HCT116 (cell line): Measurements from ENCODE around the gene LYRM1. TPM values are rescaled to one million over a fixed set of nuclear protein-coding genes. Genes with fewer than 3 reads are reported as not detected.

ENCODE experiments used
- ATAC-seq: fragments of 200-7000 bp; cut with Tn5 transposase; 2 replicates; pipeline ENCODE4 v1.9.1; 2020; ENCODE audit warnings: mild to moderate bottlenecking, moderate library complexity
- BruUV-seq: library from RNA; stranded (reverse); fragments of 400-500 nt; replicated peaks from 2 replicates; lab custom pipeline; 2021; lab: Mats Ljungman, UMichigan
- CTCF ChIA-PET: fragments of 300-600 bp; sonication (Branson Sonifier 250); formaldehyde crosslinking; loops from one replicate; lab custom pipeline; 2021; ENCODE audit warnings: antibody characterized with exemption; lab: Charles Lee
- POLR2A ChIA-PET: fragments of 300-600, 350-600 bp; sonication (Branson Sonifier 250); formaldehyde crosslinking; loops from one replicate; lab custom pipeline; 2021; ENCODE audit warnings: antibody characterized with exemption; lab: Charles Lee
- RAD21 ChIA-PET, 2 experiments: fragments of 300-600 bp; sonication (Branson Sonifier 250); formaldehyde crosslinking; loops; one replicate each; lab custom pipeline; 2023; ENCODE audit warnings: low total read pairs in 2 of 2; ENCODE audit not compliant: uncharacterized antibody in 2 of 2, unreplicated experiment in 2 of 2, low non-redundant PET in 1 of 2; lab: Charles Lee
- DNase-seq: peaks from one replicate; pipeline ENCODE4 v3.0.0-alpha.2; 2010; ENCODE audit warnings: low read depth, low spot score
- H2AFZ ChIP-seq: fragments of 200-600 bp; shearing (Covaris generic), sonication (generic); 2 replicates; pipeline ENCODE4 v1.6.1; 2017; ENCODE audit warnings: low read depth, mixed run types, mixed read lengths, antibody characterized with exemption, low read length; ENCODE audit not compliant: poor library complexity, severe bottlenecking
- H3K27ac ChIP-seq: 2 replicates; pipeline ENCODE4 v1.5.1; 2012; ENCODE audit warnings: low read depth, low read length
- H3K27me3 ChIP-seq: fragments of 200-600 bp; sonication (generic); 2 replicates; pipeline ENCODE4 v1.6.1; 2016; ENCODE audit warnings: mixed run types, low read length, mixed read lengths; ENCODE audit not compliant: insufficient read depth
- H3K36me3 ChIP-seq, 2 experiments: fragments of 200-500 bp in 1 of 2; fragments of 200-600 bp in 1 of 2; sonication (Bioruptor generic) in 1 of 2; sonication (generic) in 1 of 2; 2 replicates each; pipeline versions ENCODE4 v1.5.1 to v1.6.1; 2014 to 2016; ENCODE audit warnings: low read length in 2 of 2, inconsistent platforms in 1 of 2, mixed read lengths in 1 of 2, mixed run types in 1 of 2; ENCODE audit not compliant: insufficient read depth in 2 of 2, control insufficient read depth in 1 of 2
- H3K4me1 ChIP-seq, 2 experiments: fragments of 200-600 bp in 1 of 2; sonication (generic) in 1 of 2; 2 replicates each; pipeline versions ENCODE4 v1.5.1 to v1.6.1; 2012 to 2017; ENCODE audit warnings: low read length in 2 of 2, inconsistent platforms in 1 of 2, mild to moderate bottlenecking in 1 of 2, mixed read lengths in 1 of 2, mixed run types in 1 of 2, moderate library complexity in 1 of 2; ENCODE audit not compliant: insufficient read depth in 2 of 2, control insufficient read depth in 1 of 2
- H3K4me2 ChIP-seq: fragments of 200-600 bp; sonication (generic); 2 replicates; pipeline ENCODE4 v1.6.1; 2017; ENCODE audit warnings: mixed run types, low read length, mixed read lengths
- H3K4me3 ChIP-seq, 2 experiments: fragments of 200-600 bp in 1 of 2; sonication (generic) in 1 of 2; replicated peaks in 1 of 2; 2 replicates each; pipeline ENCODE4 v1.5.1; 2011 to 2016; ENCODE audit warnings: low read length in 2 of 2, control low read depth in 1 of 2, low read depth in 1 of 2, mild to moderate bottlenecking in 1 of 2, mixed read lengths in 1 of 2, mixed run types in 1 of 2
- H3K79me2 ChIP-seq: fragments of 200-600 bp; sonication (generic); 2 replicates; pipeline ENCODE4 v1.6.1; 2017; ENCODE audit warnings: mild to moderate bottlenecking, mixed run types, low read length, moderate library complexity, mixed read lengths; ENCODE audit not compliant: insufficient read depth
- H3K9ac ChIP-seq: fragments of 200-600 bp; sonication (generic); 2 replicates; pipeline ENCODE4 v1.6.1; 2016; ENCODE audit warnings: low read length, mixed read lengths
- H3K9me2 ChIP-seq: fragments of 200-600 bp; sonication (generic), shearing (Covaris generic); 2 replicates; pipeline ENCODE4 v1.6.1; 2017; ENCODE audit warnings: mixed run types, mild to moderate bottlenecking, moderate library complexity; ENCODE audit not compliant: insufficient read depth
- H3K9me3 ChIP-seq, 2 experiments: fragments of 200-500 bp in 1 of 2; fragments of 200-600 bp in 1 of 2; sonication (Bioruptor generic) in 1 of 2; sonication (generic) in 1 of 2; 2 replicates each; pipeline ENCODE4 v1.6.1; 2014 to 2017; ENCODE audit warnings: low read length in 2 of 2, mixed read lengths in 2 of 2, inconsistent platforms in 1 of 2, low read depth in 1 of 2, mild to moderate bottlenecking in 1 of 2, mixed run types in 1 of 2, moderate library complexity in 1 of 2; ENCODE audit not compliant: control insufficient read depth in 1 of 2, insufficient read depth in 1 of 2
- H4K20me1 ChIP-seq: fragments of 200-600 bp; sonication (generic), shearing (Covaris generic); 2 replicates; pipeline ENCODE4 v1.6.1; 2017; ENCODE audit warnings: mixed run types, mild to moderate bottlenecking, moderate library complexity; ENCODE audit not compliant: insufficient read depth
- ATF3 ChIP-seq: IDR thresholded peaks from 2 replicates; pipeline ENCODE4 v1.6.1; 2012
- CTCF ChIP-seq, 3 experiments: fragments of 200-600 bp in 1 of 3; sonication (generic) in 1 of 3; IDR thresholded peaks in 2 of 3; conservative IDR thresholded peaks in 1 of 3; 2 replicates each; pipeline ENCODE4 v1.5.1; 2012 to 2017; ENCODE audit warnings: low read depth in 2 of 3, low read length in 2 of 3, antibody characterized with exemption in 1 of 3, borderline replicate concordance in 1 of 3, control low read depth in 1 of 3, mild to moderate bottlenecking in 1 of 3, mixed read lengths in 1 of 3, mixed run types in 1 of 3, moderate library complexity in 1 of 3; ENCODE audit not compliant: insufficient read depth in 1 of 3
- EGR1 ChIP-seq: IDR thresholded peaks from 2 replicates; pipeline ENCODE4 v1.6.1; 2012; ENCODE audit warnings: low read depth
- ELF1 ChIP-seq: IDR thresholded peaks from 2 replicates; pipeline ENCODE4 v1.6.1; 2012; ENCODE audit warnings: low read depth, borderline replicate concordance
- EZH2phosphoT487 ChIP-seq: fragments of 200-600 bp; IDR thresholded peaks from 2 replicates; pipeline ENCODE4 v1.6.1; 2018; ENCODE audit warnings: antibody characterized with exemption, borderline replicate concordance
- FOSL1 ChIP-seq: IDR thresholded peaks from 2 replicates; pipeline ENCODE4 v1.6.1; 2012; ENCODE audit warnings: low read depth
- JUND ChIP-seq: IDR thresholded peaks from 2 replicates; pipeline ENCODE4 v1.6.1; 2012
- POLR2A ChIP-seq: IDR thresholded peaks from 2 replicates; pipeline ENCODE4 v1.7.0; 2011; ENCODE audit warnings: borderline replicate concordance; ENCODE audit not compliant: insufficient read depth, insufficient read length; ENCODE audit errors: extremely low read depth
- REST ChIP-seq: IDR thresholded peaks from 2 replicates; pipeline ENCODE4 v1.6.1; 2012; ENCODE audit warnings: low read depth
- SIN3A ChIP-seq: IDR thresholded peaks from 2 replicates; pipeline ENCODE4 v1.6.1; 2012; ENCODE audit warnings: low read depth
- TCF7L2 ChIP-seq: IDR thresholded peaks from 2 replicates; pipeline ENCODE4 v1.7.0; 2011; ENCODE audit warnings: borderline replicate concordance, inconsistent platforms; ENCODE audit not compliant: insufficient read depth, insufficient read length; ENCODE audit errors: extremely low read depth
- intact Hi-C: fragments of 100-400 bp; cut with micrococcal nuclease; formaldehyde crosslinking; loops from 2 replicates; pipeline ENCODE4 v1.10.0; 2022
- total RNA-seq: library from RNA; stranded (reverse); gene quantifications from one replicate; pipeline ENCODE4 v1.2.1, GENCODE V29; 2021; ENCODE audit not compliant: unreplicated experiment

LYRM1 gene
- total RNA-seq, 1 experiment from 2014 or later: 26.7 TPM

GRCh38 chr16:20879175-20880040 is 21.2 kb upstream of the LYRM1 start:
- ChIA-PET CTCF (interaction anchor here (1.7 kb wide), 1 partner anchor 11 kb away, joined by 5 read pairs; no protein-coding TSS in a partner anchor), RAD21 (no interaction called here), POLR2A (no interaction called here)
- Histone ChIP-seq H4K20me1 (no peaks in the 10 kb centered on the region), H3K9me2 (no peaks in the 10 kb centered on the region), H3K27ac (peak overlapping the region; percentile 52; the same call in 1 of the 2 replicates), H3K79me2 (peaks cover 86% of the 10 kb centered on the region), H3K4me1 (peaks cover 40 to 43% of the 10 kb centered on the region in 2 experiments), H3K4me3 (peak overlapping the region in 1 of 2 experiments; percentile 10; a peak in 1 of 4 replicates), H3K4me2 (peak overlapping the region; percentile 60), H3K9ac (peak overlapping the region; percentile 23), H3K27me3 (no peaks in the 10 kb centered on the region), H2AFZ (no peak overlapping the region), H3K36me3 (no peaks in the 10 kb centered on the region), H3K9me3 (no peaks in the 10 kb centered on the region)
- ATAC-seq (peak; percentile 65), DNase-seq (no peak)
- intact Hi-C loops: no loop called here
- 0 out of 2 replicates have a peak, but pooled peaks have one; percentile 30 for TF ChIP-seq SIN3A
- no peak for TF ChIP-seq TCF7L2
- TF ChIP-seq ELF1: no peak
- TF ChIP-seq EGR1: no peak
- TF ChIP-seq CTCF (IDR thresholded peaks at IDR 0.05 in 2 of 3, conservative IDR thresholded peaks at IDR 0.05 in 1 of 3; ENCODE audit: borderline replicate concordance in 1 of 3, insufficient read depth in 1 of 3, low read depth in 2 of 3, low read length in 2 of 3): no peak
- TF ChIP-seq FOSL1: peak; percentile 35; the same call in 1 of the 2 replicates
- no peak for TF ChIP-seq REST
- TF ChIP-seq POLR2A: no peak
- no peak for TF ChIP-seq EZH2phosphoT487
- peak; percentile 42 for TF ChIP-seq JUND
- TF ChIP-seq ATF3: no peak
- BruUV-seq: no TSS peak
